Skeletal muscle satellite cell (primary cell): ENCODE results near the gene ADGRL1.

ENCODE experiments used
- H3K27me3 ChIP-seq: 2 replicates; pipeline ENCODE4 v1.7.0; 2013; ENCODE audit warnings: low read length; ENCODE audit not compliant: control insufficient read depth, insufficient read depth
- H3K36me3 ChIP-seq: 2 replicates; pipeline ENCODE4 v1.7.0; 2013; ENCODE audit warnings: mild to moderate bottlenecking, control low read depth, low read length; ENCODE audit not compliant: insufficient read depth
- H3K4me1 ChIP-seq: 2 replicates; pipeline ENCODE4 v1.7.0; 2013; ENCODE audit warnings: low read length; ENCODE audit not compliant: control insufficient read depth, insufficient read depth
- H3K4me2 ChIP-seq: 2 replicates; pipeline ENCODE4 v1.7.0; 2013; ENCODE audit warnings: mild to moderate bottlenecking, low read length
- H3K4me3 ChIP-seq: 2 replicates; pipeline ENCODE4 v1.7.0; 2013; ENCODE audit warnings: low read length
- H3K9ac ChIP-seq: 2 replicates; pipeline ENCODE4 v1.7.0; 2013; ENCODE audit warnings: mild to moderate bottlenecking, low read depth, low read length, moderate library complexity
- H3K9me3 ChIP-seq: replicated peaks from 2 replicates; pipeline ENCODE4 v1.7.0; 2013; ENCODE audit warnings: mild to moderate bottlenecking, control low read depth, low read length

ADGRL1 gene

DNA sequence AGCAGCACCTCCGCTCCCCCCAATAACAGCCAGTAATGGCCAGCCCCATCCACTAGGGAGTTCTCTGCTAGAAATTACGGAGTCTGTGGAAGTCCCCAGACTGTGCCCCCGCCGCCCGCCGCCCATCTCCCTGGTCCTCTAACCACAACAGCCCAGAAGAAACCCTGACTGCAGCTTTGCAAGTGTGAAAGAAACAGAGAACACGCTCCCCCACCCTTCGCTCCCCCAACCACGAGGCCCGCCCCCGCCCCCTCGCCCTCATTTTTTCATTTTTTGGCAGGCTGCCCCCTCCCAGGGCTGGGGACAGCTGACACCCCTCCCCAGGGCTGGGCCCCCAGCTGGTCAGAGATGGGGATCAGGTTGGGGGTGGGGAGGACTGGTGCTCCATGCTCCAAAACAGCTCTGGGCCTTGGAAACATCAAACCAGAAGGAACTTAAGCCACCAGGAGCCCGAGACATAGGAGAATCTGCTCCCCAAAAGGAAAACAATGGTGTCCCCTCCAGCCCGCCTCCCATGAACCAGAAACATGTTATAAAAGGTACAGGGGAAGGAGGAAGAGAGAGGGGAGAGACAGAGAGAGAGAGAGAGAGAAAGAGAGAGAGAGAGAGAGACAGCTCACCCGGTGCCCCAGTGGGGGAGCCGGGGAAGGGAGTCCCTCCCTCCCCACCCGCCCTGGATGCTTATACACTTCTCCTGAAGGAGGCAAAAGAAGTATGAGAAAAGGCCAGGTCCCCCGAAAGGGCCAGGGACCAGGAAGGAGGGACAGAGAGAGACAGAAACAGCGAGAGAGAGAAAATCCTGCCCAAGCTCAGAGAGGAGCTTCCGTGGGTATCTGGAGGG, 39.8 kb downstream of the ADGRL1 start:
- Histone ChIP-seq H3K4me1 (no peaks in the 10 kb centered on the region), H3K9ac (no peak overlapping the region), H3K9me3 (no peaks in the 10 kb centered on the region), H3K36me3 (no peaks in the 10 kb centered on the region), H3K4me3 (no peak overlapping the region), H3K27me3 (no peaks in the 10 kb centered on the region), H3K4me2 (no peak overlapping the region)

DNA sequence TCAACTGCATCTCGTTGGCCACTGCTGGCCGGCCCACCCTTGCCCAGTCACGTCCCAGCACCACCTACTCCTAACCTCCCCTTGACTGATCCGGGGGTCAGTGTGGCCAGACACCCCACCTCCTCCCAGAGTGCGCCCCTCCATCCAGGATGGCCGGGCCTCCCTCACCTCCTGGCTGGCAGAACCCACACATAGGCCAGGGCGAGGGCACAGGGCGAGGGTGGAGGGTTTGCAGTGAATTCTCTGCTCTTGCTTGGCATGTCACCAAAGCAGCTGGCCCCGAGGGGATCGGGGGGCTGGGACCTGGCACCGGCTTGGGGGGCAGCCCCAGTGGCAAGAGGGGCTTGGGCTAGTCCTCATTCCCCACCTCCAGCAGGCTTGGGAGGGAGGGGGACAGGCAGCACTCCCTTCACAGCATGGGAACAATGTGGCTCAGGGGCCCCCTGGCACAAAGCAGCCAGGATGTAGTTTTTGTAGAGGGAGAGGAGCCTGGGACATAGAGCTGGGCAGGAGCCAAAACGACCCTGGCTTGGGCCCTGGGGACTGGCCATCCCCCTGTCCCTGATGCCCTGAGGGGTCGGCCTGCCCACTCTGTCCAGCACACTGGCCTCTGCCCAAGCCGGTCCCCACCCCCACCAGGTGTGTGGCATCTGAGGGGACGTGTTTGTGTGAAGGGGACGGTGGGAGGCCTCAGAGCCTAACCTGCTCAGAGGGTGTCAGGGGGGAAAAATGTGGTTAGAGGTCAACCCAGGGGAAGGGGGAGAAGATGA, 41.1 kb downstream of the ADGRL1 start:
- no peaks in the 10 kb centered on the region for H3K36me3 ChIP-seq
- H3K4me3 ChIP-seq = no peak overlapping the region
- no peaks in the 10 kb centered on the region for H3K9me3 ChIP-seq
- H3K4me1 ChIP-seq = no peaks in the 10 kb centered on the region
- H3K27me3 ChIP-seq = peaks cover 8% of the 10 kb centered on the region
- H3K4me2 ChIP-seq = no peak overlapping the region
- H3K9ac ChIP-seq = no peak overlapping the region

DNA sequence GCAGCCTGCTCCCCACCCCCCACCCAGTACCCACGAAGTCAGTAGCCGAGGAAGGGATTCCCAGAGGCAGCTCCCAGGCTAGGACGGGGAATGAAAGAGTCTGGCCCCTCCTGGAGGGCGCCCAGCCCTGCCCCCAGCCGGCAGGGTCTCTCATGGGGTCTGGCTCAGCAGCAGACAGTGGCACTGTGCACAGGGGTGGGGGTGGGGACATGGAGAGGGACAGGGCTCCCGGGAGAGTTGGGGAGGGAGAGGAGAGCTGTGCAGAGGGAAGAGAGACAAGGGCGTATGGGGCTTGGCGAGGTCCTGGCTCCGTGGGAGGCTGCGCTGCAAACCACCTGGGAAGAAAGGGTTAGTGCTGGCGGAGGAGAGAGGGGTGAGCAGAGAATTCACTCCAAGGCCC, 41.9 kb downstream of the ADGRL1 start:
- Histone ChIP-seq H3K9ac (no peak overlapping the region), H3K4me2 (no peak overlapping the region), H3K4me1 (no peaks in the 10 kb centered on the region), H3K9me3 (no peaks in the 10 kb centered on the region), H3K27me3 (peaks cover 8% of the 10 kb centered on the region), H3K36me3 (no peaks in the 10 kb centered on the region), H3K4me3 (no peak overlapping the region)

DNA sequence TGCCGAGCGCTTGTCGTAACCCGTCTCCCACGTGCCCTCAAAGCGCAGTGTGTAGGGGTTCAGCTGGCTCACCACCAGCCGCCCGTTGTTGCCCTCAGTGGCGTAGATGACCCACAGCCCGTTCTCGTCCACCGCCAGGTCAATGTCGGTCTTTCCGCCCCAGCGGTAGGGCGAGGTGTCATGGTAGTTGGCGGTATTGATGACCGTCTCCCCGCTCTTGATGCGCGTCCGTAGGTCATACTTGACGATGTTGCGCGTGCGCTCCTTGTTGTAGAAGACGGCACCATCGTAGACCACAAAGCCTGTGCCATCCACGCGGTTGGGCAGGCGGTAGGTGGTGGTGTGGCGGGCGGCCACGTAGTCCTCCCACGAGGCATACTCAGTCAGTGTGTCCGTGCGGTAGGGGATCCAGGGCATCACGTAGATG, 43.1 kb downstream of the ADGRL1 start:
- H3K27me3 ChIP-seq = peaks cover 8% of the 10 kb centered on the region
- H3K9me3 ChIP-seq = no peaks in the 10 kb centered on the region
- H3K9ac ChIP-seq = no peak overlapping the region

DNA sequence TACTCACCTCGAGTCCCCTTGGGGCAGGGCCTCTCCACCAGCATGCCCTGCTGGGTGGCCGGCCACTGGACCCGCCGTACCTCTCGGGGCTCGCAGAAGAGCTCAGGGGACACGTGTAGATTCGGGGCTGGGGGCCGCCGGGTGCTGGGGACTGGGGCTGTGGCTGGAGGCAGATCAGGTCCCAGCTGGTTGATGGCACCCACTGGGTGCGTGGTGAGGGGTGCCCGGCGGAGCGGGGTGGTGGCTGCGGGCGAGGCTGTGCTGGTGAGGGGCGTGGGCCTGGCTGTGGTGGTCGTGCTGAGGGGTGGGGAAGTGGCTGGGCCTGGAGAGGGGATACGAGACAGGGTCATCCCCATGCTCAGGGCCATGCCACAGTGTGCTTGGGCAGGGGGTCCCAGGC, 44.7 kb downstream of the ADGRL1 start:
- Histone ChIP-seq H3K9ac (no peak overlapping the region), H3K36me3 (peaks cover 2% of the 10 kb centered on the region), H3K4me2 (no peak overlapping the region), H3K9me3 (no peaks in the 10 kb centered on the region), H3K4me1 (no peaks in the 10 kb centered on the region), H3K4me3 (no peak overlapping the region), H3K27me3 (peaks cover 8% of the 10 kb centered on the region)

More for the DNA sequence above, 43.1 kb downstream of the ADGRL1 start:
- H3K36me3 ChIP-seq = peaks cover 2% of the 10 kb centered on the region
- no peak overlapping the region for H3K4me2 ChIP-seq
- H3K4me1 ChIP-seq = no peaks in the 10 kb centered on the region
- no peak overlapping the region for H3K4me3 ChIP-seq

DNA sequence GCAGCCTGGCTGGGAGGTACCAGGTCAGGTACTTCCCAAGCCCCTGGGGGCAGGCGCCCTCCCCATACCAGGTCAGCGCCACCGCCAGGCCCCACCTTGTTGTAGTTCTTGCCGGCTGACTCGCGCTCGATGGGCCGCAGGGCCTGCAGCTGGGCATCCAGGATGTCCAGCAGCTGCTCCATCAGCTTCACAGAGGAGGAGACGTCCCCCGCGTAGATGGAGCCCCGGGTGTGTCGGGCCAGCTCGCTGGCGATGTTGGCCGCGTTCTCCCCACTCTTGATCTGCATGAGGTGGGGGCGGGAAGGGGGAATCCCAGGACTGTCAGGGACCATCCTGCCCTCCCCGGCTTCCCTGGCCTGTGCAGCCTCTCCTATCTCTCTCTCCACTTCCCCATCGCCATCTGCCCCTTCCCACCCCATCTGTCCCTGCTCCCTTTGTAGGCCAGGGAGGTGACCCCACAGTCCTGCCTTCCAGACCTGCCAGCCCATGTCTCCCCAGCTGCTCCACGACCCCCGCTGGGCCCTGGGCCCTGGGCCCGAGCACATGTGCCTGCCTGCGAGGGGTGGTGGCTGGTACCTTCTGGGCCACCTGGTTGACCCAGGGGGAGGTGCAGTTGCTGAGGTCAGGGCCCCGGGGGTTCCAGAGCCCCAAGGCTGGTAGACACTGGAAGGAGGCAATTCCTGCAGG, 45.8 kb downstream of the ADGRL1 start:
- peaks cover 8% of the 10 kb centered on the region for H3K27me3 ChIP-seq
- H3K9ac ChIP-seq = no peak overlapping the region
- no peaks in the 10 kb centered on the region for H3K4me1 ChIP-seq
- no peak overlapping the region for H3K4me3 ChIP-seq
- peaks cover 2% of the 10 kb centered on the region for H3K36me3 ChIP-seq
- H3K4me2 ChIP-seq = no peak overlapping the region
- H3K9me3 ChIP-seq = no peaks in the 10 kb centered on the region

DNA sequence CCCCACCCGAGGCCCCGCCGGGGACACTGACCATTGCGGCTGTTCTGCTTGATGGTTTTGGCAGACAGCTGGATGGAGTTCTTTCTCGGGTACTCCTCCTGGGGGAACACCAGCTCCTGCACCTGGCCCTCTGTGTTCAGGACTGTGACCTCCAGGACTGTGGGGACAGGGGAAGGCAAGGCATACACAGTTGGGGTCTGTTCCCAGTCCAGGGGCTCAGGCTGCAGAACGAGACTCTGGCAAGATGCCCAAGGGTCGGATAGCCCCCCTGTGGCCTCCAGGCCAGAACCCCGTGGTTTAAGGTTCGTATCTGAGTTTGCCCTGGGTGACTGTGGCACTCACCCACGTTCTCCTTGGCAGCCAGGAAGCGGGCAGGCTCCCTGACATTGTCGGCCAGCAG, 46.9 kb downstream of the ADGRL1 start:
- Histone ChIP-seq H3K27me3 (peaks cover 8% of the 10 kb centered on the region), H3K9me3 (no peaks in the 10 kb centered on the region), H3K36me3 (peaks cover 2% of the 10 kb centered on the region), H3K9ac (no peak overlapping the region), H3K4me2 (no peak overlapping the region), H3K4me1 (no peaks in the 10 kb centered on the region), H3K4me3 (no peak overlapping the region)

DNA sequence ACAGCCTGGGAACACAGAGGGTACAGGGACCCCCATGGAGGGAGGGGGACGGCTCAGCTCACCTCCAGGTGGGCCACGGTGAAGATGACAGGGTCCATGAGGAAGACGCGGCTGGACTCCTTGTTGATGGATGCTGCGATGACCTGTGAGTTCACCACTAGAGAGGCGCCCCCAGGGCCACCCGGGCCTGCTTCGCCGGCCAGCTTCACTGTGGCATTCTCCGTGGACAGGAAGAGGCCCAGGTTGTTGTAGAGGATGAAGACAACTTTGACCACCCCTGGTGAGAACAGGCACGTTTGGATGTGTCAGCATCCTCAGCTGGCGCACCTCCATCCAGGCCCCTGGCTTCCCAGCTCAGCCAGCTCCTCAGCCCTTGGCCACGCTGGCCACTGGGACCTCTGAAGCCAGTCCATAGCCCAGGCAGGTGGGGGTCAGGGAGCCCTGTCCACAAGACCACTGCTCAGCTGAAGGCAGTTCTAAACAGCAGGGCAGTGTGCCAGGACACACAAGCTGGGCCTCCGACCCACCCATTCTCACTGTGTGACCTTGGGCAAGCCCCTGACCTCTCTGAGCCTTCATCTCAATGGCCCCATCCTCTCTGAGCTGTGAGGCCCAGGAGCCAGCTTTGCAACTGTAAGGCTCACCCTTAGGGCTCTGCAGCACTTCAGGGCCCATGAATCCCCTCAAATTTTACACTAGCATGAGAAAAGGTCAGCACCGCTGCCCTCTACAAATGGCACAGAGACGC, 47.5 kb downstream of the ADGRL1 start:
- H3K9ac ChIP-seq = no peak overlapping the region
- H3K27me3 ChIP-seq = peaks cover 8% of the 10 kb centered on the region
- no peak overlapping the region for H3K4me3 ChIP-seq
- no peak overlapping the region for H3K4me2 ChIP-seq
- H3K9me3 ChIP-seq = no peaks in the 10 kb centered on the region
- H3K4me1 ChIP-seq = no peaks in the 10 kb centered on the region
- H3K36me3 ChIP-seq = peaks cover 2% of the 10 kb centered on the region

DNA sequence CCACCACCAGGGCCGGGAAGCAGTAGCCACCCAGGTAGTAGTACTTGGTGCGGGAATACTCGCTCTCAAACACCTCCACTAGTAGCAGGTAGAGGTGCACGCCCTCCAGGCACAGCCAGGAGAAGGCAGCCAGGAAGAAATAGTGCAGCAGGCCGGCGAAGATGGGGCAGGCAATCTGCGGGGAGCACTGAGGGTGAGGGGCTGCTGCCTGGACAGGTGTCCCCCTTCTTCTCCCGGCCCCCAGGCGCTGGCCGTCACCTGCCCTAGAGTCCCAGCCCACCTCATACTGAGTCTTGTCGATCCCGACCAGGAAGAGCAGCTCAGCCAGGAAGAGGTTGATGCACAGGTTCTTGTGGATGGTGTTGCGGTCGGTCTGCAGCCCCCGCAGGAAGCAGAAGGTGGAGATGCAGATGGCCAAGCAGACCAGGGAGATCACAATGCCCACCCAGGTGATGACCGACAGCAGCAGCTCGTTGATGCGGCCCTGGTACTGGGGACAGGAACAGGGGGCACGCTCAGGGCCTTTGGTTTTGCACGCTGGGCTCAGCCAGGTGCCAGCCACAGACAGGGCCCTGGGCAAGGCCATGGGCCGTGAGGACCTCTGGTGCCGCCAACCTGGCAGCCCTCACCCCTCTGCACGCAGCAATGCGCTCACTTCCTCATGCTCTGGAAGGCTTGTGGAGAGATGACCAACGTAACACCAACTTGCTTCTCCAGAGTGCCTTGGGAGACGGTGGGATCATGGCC, 48.8 kb downstream of the ADGRL1 start:
- Histone ChIP-seq H3K9me3 (no peaks in the 10 kb centered on the region), H3K36me3 (peaks cover 2% of the 10 kb centered on the region), H3K4me3 (no peak overlapping the region), H3K4me1 (no peaks in the 10 kb centered on the region), H3K9ac (no peak overlapping the region), H3K27me3 (peaks cover 8% of the 10 kb centered on the region), H3K4me2 (no peak overlapping the region)

DNA sequence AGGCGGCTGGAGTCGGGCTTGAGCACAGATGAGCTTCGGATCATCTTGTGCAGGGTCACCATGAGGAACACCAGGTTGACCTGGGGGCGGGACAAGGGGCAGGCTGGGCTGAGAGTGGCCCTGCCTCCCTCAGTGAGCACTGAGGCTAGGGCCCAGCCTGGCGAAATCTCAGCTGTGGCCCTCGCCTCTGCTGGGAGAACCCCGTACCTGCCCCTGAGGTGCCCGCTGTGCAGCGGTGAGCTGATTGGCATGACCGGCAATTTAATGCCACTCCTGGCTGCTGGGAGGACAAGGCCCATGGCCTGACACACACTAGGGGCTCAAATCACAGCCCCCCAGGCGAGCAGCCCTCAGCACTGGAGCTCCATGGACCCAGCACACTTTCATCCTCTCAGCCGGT, 49.8 kb downstream of the ADGRL1 start:
- Histone ChIP-seq H3K4me2 (no peak overlapping the region), H3K27me3 (peaks cover 8% of the 10 kb centered on the region), H3K9me3 (no peaks in the 10 kb centered on the region), H3K4me3 (no peak overlapping the region), H3K4me1 (no peaks in the 10 kb centered on the region), H3K36me3 (peaks cover 2% of the 10 kb centered on the region), H3K9ac (no peak overlapping the region)
